ENCODE data around the gene SUGCT.

GRCh38 chr7:40447345-40447744 lies 312.5 kb downstream of the SUGCT start:
- no peak for TF ChIP-seq POLR2AphosphoS5 (IDR thresholded peaks at IDR 0.05)
- TF ChIP-seq CTCF (IDR thresholded peaks at IDR 0.05): no peak

All from esophagus muscularis mucosa (tissue), 3 donors.